ENCODE data around the gene ODAPH.
A peak's percentile ranks its signal among the peaks of the same experiment; 100 is the strongest.
"Not testable (repeated sequence)": the region's sequence is repeated elsewhere in the genome, so short reads cannot be mapped to it uniquely, and the experiment has no call there.

The ODAPH gene, protein sequence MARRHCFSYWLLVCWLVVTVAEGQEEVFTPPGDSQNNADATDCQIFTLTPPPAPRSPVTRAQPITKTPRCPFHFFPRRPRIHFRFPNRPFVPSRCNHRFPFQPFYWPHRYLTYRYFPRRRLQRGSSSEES

DNA sequence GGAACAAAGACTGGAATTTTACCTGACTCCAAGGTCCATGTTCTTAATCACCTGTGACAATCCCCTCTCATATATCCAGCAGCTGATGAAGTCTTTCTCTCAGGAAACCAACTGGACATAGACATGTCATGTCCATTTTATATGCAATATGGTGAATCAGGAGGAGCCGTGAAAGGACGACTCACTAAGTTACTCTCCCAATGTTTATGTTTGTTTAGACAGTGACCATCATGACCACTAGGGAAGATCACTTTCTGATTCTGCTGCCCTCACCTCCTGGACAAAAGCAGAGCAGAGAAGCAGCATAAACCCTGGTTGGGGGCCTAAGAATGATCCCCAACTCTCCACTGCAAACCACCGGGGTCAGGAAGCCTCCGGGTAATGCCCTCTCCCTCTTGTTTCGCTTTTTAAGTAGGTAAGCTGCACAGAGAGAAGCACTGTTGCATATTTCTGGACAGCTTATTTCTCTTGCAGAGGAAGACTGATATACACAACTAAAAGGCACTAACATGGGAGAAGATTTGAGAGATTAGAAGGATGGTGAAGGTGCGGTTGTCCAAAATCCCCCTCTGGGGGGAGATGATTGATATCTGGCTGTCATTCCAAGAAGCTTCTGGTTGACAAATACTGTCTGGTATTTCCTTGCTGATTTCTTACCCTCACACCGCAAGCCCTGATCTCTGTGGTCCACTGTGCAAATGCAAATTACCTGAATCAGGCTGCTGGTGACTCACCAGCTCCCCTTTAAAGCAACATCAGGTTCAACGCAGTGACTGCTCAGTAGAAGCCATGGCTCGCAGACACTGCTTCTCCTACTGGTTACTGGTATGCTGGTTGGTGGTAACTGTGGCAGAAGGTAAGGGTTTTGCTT lies at the start of gene ODAPH:
ODAPH (plus strand) TSS at position 773 of the 871 bp plus-strand sequence; CDS start at position 790, 17 bp downstream.
- peak; percentile 3 for DNase-seq

DNA sequence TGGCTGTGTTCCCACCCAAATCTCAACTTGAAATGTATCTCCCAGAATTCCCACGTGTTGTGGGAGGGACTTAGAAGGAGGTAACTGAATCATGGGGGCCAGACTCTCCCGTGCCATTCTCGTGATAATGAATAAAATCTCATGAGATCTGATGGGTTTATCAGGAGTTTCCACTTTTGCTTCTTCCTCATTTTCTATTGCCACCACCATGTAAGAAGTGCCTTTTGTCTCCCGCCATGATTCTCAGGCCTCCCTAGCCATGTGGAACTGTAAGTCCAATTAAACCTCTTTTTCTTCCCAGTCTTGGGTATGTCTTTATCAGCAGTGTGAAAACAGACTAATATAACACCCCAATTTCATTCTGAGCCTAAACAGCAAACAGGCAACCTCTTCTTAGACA lies 46.3 kb upstream of the ODAPH start:
- not testable (repeated sequence) for DNase-seq

DNA sequence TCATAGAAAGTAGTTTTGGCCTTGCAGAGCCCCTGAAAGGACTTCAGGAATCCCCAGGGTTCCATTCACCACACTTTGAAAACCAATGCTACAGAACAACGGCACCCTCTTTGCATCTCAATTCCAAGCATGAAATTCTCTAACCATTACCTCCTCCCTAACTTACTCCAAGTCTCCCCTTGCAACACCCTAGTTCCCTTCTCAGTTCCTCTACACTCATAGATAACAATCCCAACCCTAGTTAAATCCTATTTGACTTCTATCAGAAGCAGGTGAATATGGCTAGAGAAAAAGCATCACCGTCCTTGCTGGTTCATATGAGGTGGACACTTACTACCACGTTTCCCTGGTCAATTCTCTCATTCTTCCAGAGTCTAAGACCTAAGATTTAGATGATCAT lies 44.0 kb upstream of the ODAPH start:
- DNase-seq: no peak

DNA sequence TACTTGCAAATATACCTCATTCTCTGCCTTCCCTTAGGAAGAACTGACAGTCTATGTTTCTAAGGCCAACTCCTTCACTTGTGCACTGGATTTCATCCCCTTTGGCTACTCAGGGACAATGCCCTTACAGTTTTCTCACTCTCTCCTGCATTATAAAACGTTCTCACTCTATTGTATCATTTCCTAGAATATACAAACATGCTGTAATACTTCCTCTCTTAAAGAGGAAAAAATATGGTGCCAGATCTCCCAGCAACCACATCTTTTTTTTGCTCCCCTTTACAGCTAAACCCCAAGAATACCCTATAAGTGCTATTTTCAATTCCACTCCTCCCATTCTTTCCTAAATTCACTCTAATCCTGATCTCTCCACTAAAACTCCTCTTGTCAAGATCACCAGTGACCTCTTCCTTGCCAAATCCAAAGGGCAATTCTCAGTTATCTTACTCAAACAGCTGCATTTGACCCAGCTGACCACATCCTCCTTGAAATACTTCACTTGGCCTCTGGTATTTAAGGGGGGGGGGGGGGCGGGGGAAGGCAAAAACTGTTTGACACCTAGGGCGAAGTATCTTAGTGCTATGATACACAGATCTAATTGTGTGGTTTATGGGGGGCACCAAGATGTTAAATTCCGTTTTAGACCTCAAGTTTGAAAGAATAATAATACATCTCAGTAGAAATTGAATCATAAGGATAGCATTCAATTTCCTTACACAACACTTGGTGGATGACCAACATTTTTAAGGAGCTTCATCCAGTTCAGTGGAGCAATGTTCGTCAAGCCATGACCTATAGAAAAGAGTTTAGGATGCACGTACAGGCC lies 43.3 kb upstream of the ODAPH start:
- peak; percentile 20 for DNase-seq

DNA sequence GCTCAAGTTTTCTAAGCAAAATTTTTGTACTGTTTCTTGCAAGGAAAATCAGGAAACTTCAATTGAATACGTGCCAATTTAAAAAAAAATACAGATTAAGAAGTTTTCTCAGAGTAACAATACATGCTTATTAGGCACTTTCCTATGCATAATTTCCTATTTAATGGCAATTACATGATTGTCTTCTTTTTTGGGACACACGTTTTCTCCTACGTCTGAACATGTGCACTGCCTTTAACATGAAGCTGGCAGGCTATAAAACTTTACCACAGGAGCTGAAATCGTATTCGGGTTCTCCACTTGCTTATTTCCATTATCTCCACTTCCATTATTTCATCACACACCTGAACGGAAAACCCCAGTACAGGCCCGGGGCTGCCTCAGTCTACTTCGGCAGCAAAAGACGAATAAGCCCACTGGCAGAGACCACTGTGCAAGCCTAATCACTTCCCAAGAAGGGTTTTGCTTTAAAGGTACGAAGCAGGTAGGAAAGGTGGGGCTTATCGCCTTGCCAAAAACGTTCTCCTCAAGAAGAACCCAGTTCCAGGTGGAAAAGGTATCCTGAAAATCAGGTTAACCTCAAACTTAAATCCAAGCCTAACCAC lies 42.2 kb upstream of the ODAPH start:
- no peak for DNase-seq

DNA sequence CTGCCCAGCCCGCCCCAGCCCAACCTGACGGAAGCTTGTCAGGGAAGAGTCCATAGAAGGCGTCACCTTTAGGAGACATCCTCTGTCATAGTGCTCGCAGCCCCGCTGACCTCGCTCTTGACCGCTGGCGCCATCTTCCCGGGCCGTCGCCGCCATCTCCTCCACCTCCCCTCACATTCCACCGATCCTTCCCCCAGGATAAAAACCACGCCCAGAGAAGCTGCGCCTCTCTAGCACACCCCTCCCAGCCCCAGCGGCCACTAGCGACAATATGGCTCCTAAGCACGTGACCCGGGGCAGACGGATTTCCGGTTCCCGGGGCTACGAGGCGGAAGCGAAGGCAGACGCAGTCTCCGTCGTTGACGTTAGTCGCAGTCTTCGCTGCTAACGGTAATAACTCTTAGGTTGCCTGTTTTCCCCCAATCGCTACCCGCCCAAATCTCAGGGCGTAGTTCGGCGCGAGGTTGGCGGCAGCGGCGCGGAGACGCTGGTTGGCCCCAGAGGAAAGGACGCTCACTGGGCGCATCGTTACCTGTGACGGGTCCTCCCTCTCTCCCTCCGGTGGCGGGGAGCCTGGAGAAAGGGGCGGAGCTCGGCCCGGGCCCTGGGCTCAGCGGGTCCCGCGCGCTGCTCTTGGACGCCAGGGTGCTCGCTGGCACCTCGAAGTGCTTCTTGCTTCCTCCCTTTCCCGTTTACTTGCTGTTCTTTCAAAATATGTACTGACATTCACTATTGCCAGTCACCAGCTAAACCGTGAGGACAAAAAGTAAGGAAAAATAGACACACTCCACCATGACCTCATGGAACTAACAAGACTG lies 41.5 kb upstream of the ODAPH start, which contains the start of the genes RCHY1 and THAP6:
RCHY1 (minus strand) TSS at position 273 of the 818 bp plus-strand sequence; CDS start at position 156, 117 bp downstream.
THAP6 (plus strand) TSS at position 343 of the 818 bp plus-strand sequence. CDS start 980 bp downstream, outside the sequence.
- peak; percentile 90 for DNase-seq

DNA sequence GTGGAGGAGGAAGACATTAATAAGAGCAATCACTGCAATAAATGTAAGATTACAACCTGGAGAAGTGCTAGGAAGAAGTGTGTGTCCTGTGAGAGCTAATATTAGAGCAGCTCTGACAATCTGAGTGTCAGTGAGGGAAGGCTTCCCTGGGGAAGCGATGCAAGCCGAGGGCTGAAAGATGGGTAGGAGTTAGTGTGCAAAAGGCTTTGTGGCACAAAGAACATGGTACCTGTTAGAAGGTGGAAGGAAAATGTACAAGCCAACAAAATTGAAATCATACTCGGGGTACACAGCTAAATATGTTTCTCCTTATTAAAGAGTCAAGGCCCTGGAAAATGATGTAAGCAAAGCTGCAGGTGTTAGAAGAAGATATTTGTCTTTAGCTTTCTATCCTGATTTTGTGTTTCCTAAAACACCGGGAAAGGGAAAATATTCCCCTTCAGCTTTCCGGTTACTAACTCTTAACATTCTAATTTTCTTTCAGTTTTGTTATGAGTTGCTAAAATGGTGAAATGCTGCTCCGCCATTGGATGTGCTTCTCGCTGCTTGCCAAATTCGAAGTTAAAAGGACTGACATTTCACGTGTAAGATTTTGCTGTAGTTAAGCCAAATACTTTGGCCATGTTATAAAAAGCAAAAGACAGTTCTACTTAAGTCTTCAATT lies 40.8 kb upstream of the ODAPH start:
- DNase-seq: peak; percentile 50

DNA sequence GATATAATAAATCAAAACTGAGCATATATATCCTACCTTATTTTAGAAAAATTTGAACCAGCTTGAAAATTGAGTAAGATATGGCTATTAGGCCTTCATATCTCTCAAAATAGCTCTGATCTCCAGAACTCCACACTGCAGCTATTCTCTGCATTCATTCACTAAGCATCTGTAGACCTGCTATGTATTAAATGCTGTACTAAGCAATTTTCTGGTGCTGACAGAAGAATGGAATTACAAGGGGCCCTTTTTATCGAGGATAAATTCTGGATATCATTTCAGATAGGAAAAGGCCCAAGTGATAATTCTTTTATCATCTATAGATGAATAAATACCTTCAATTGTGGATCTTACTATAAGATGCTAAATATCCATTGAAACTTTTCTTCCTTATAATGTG lies 39.7 kb upstream of the ODAPH start:
- DNase-seq: no peak

DNA sequence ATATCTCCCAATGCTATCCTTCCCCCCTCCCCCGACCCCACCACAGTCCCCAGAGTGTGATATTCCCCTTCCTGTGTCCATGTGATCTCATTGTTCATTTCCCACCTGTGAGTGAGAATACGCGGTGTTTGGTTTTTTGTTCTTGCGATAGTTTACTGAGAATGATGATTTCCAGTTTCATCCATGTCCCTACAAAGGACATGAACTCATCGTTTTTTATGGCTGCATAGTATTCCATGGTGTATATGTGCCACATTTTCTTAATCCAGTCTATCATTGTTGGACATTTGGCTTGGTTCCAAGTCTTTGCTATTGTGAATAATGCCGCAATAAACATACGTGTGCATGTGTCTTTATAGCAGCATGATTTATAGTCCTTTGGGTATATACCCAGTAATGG lies 36.4 kb upstream of the ODAPH start:
- DNase-seq: not testable (repeated sequence)

DNA sequence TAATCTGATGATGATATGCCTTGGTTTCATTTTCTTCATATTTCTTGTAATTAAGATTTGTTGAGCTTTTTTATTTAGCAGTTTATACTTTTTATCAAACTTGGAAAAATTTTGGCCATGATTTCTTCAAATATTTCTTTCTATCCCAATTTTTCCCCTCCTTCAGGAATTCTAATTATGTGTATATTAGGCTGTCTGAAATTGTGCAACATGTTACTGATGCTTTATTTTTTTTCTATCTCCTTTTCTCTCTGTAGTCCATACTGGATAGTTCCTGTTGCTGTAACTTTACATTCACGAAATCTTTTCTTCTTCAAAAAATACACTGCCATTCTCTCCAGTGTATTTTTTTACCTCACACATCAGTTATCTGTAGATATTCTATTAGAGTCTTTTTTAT lies 30.8 kb upstream of the ODAPH start:
- no peak for DNase-seq

DNA sequence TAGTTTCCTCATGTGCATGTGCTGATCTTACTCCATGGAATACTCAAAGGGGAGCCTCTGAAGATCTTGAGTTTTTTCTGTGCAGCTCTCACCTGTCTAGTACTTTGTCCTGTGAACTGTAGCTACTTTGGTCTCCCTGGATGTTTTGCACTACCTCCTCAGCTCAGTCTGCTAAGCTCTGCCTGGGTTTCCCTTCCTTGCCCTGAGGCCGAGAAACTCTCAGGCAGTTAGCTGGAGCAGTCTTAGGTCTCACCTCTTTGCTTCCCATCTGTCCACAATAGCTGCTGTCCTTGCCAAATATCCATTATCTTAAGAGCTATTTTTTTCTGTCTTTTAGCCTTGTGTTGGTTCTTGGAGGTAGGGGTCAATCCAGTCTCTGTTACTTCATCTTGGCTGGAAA lies 30.0 kb upstream of the ODAPH start:
- no peak for DNase-seq

DNA sequence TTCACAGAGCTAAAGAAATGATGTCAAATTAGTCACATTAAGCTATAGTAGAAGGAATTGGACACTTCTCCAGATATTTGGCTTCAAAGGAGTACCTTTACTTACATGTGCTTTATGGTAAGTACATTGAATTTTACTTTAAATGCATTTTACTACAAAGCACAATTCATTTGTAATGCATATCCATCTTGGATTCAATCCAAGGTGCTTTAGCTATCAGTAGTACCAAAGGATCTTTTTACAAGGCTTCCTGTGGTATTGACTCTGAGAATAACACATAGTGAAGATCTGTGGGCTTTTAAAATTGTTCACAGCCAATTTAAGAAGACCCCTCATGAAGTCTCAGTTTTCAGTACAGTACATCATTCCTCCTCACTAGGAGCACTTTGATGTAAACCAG lies 28.4 kb upstream of the ODAPH start:
- DNase-seq: no peak

DNA sequence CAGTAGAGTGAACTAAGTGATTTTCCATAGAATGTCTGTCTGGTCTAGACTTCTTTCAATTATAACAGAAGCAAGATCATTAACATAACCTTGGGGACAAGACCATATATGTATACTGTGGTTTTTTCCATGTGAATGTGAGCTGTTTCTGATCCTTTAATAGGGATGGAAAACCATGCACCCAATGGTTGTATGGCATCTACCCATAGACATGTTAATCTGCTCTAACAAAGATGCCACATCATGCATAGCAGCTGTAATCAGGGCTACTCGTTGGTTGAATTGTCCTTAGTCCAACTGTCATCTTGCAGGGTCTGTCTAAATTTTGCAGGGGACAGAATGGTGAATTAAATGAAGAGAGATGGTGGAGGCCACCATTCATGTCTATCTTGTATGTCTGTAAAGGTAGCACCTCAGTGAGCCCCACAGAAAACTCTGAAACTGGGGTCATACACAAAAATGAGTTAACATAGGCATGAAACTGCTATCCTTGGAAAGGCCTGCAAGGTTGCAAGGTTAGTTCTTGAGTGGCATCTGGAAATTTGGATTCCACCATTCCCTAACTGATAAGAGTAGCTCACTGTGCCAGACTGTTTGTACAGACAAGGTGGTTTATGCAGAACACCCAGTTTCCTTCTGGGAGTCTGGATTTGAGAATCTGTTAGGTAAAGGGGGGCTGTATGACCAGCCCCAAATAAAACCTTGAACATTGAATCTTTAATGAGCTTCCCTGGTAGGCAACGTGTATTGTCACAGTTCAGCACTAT lies 25.1 kb upstream of the ODAPH start:
- DNase-seq: no peak

DNA sequence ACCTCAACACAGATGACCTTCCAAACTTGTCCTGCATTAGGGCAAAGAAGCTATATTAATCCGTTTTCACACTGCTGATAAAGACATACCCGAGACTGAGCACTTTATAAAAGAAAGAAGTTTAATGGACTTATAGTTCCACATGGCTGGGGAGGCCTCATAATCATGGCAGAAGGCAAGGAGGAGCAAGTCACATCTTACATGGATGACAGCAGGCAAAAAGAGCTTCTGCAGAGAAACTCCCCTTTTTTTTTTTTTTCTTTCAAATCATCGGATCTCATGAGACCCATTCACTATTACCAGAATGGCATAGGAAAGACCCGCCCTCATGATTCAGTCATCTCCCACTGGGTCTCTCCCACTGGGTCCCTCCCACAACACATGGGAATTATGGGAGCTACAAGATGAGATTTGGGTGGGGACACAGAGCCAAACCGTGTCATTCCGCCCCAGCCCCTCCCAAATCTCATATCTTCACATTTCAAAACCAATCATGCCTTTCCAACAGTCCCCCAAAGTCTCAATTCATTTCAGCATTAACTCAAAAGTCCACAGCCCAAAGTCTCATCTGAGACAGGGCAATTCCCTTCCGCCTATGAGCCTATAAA lies 24.2 kb upstream of the ODAPH start:
- DNase-seq: not testable (repeated sequence)

DNA sequence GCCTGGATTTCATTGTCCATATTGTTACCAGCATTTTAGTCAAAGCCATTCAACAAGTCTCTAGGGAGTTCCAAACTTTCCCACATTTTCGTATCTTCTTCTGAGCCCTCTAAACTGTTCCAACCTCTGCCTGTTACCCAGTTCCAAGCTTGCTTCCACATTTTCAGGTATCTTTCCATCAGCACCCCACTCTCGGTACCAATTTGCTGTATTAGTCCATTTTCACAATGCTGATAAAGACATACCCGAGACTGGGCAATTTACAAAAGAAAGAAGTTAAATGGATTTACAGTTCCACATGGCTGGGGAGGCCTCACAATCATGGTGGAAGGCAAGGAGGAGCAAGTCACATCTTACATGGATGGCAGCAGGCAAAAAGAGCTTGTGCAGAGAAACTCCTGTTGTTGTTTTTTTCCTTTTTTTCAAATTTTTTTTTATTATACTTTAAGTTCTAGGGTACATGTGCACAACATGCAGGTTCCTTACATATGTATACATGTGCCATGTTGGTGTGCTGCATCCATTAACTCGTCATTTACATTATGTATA lies 22.5 kb upstream of the ODAPH start:
- not testable (repeated sequence) for DNase-seq

DNA sequence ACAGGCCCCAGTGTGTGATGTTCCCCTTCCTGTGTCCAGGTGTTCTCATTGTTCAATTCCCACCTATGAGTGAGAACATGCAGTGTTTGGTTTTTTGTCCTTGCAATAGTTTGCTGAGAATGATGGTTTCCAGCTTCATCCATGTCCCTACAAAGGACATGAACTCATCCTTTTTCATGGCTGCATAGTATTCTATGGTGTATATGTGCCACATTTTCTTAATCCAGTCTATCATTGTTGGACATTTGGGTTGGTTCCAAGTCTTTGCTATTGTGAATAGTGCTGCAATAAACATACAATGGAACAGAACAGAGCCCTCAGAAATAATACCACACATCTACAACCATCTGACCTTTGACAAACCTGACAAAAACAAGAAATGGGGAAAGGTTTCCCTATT lies 21.9 kb upstream of the ODAPH start:
- not testable (repeated sequence) for DNase-seq

DNA sequence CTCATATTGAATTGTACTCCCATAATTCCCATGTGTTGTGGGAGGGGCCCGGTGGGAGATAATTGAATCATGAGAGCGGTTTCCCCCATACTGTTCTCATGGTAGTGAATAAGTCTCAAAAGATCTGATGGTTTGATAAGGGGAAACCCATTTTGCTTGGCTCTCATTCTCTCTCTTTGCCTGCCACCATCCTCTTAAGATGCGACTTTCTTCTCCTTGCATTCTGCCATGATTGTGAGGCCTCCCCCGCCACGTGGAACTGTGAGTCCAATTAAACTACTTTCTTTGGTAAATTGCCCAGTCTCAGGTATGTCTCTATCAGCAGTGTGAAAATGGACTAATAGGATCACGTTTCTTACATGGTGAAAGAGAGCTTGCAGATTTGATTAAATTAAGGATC lies 18.6 kb upstream of the ODAPH start:
- DNase-seq: not testable (repeated sequence)

DNA sequence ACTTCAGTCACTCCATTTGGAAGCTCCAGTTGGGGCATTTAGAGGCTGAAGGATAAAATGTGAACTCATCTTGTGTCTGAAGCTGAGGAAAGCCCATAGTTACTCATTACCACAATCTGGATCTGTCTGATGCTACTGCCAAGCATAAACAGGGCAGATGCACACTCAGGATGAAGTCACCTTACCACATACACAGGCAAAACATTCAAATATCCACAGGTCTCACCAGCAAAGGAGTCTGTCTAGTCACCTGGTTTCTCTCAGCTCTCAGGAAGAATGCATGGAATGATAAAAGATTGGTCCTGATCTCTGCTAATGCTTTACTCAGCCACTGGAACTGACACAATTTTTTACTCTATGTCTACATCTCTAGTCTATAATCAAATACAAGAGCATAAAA lies 13.0 kb upstream of the ODAPH start:
- DNase-seq: no peak

DNA sequence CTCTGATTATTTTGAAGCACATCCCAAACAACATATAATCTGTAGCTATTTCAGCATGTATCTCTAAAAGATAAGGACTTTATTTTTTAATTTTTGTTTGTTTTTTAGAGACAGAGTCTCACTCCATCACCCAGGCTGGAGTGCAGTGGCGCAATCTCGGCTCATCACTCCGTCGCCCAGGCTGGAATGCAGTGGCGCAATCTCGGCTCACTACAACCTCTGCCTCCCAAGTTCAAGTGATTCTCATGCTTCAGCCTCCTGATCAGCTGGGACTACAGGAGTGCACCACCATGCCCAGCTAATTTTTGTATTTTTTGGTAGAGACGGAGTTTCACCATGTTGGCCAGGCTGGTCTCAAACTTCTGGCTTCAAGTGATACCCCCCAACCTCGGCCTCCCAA lies 11.6 kb upstream of the ODAPH start:
- not testable (repeated sequence) for DNase-seq

DNA sequence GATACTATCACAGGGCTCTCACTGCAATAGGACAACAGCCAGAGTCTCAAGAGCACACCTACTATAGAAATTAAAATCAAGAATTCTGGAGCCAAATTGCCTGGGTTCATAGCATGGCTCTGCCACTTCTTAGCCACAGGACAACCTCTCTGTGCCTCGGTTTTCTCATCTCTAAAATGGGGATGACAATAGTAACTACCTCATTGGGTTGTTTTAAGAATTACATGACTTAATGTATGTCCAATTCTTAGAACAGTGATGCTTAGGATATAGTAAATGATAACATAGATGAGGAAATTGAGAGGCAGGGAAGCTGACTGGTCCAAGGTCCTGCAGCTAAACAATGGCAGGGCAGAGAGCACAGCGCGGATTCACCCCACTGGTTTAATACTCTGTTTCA lies 11.0 kb upstream of the ODAPH start:
- DNase-seq: no peak
